Measurements from ENCODE around the gene GREB1. TPM values are rescaled to one million over a fixed set of nuclear protein-coding genes. Genes with fewer than 3 reads are reported as not detected.

GREB1 gene
- total RNA-seq, 1 experiment from 2014 or later: 6.2 TPM

GRCh38 chr2:11680901-11681721 lies 147.3 kb downstream of the GREB1 start:
- DNase-seq (ENCODE audit: low read depth, low spot score): no peak
- ChIA-PET POLR2A (no interaction called here), CTCF (interaction anchor here (0.9 to 2.4 kb wide), 5 partner anchors 9 to 548 kb away, joined by 3 to 14 read pairs (median 5); a partner anchor contains a TSS), RAD21 (ENCODE audit: low non-redundant PET in 1 of 2, low total read pairs in 2 of 2, uncharacterized antibody in 2 of 2, unreplicated experiment in 2 of 2) (no interaction called here)
- H3K36me3 ChIP-seq (ENCODE audit: control insufficient read depth in 1 of 2, insufficient read depth in 2 of 2, low read length in 2 of 2): no peaks in the 10 kb centered on the region
- no peak overlapping the region for H3K4me3 ChIP-seq (replicated peaks in 1 of 2; ENCODE audit: low read depth in 1 of 2, low read length in 2 of 2)
- no peak overlapping the region for H3K9ac ChIP-seq (ENCODE audit: low read length)
- no peaks in the 10 kb centered on the region for H4K20me1 ChIP-seq (ENCODE audit: insufficient read depth)
- H3K9me2 ChIP-seq (ENCODE audit: insufficient read depth): no peaks in the 10 kb centered on the region
- no peaks in the 10 kb centered on the region for H3K9me3 ChIP-seq (ENCODE audit: control insufficient read depth in 1 of 2, insufficient read depth in 1 of 2, low read depth in 1 of 2, low read length in 2 of 2)
- H3K27ac ChIP-seq (ENCODE audit: low read depth, low read length): no peak overlapping the region
- TF ChIP-seq POLR2A (IDR thresholded peaks at IDR 0.05; ENCODE audit: borderline replicate concordance, extremely low read depth, insufficient read depth, insufficient read length): peak; percentile 87
- TF ChIP-seq JUND (IDR thresholded peaks at IDR 0.05): no peak
- TF ChIP-seq TCF7L2 (IDR thresholded peaks at IDR 0.05; ENCODE audit: borderline replicate concordance, extremely low read depth, insufficient read depth, insufficient read length): peak; percentile 35
- TF ChIP-seq MAX (IDR thresholded peaks at IDR 0.05): no peak
- BruUV-seq (replicated peaks): no TSS peak
- no peak overlapping the region for H3K4me2 ChIP-seq (ENCODE audit: low read length)
- no peaks in the 10 kb centered on the region for H3K27me3 ChIP-seq (ENCODE audit: insufficient read depth, low read length)
- intact Hi-C loops (cut with micrococcal nuclease): loop anchor here (5.0 kb wide), 2 partner anchors 99 to 549 kb away; a partner anchor contains a TSS
- no peaks in the 10 kb centered on the region for H3K79me2 ChIP-seq (ENCODE audit: insufficient read depth, low read length)
- peaks cover 9 to 12% of the 10 kb centered on the region in 2 experiments; a peak in 2 of 4 replicates for H3K4me1 ChIP-seq (ENCODE audit: control insufficient read depth in 1 of 2, insufficient read depth in 2 of 2, low read length in 2 of 2)
- ATAC-seq: no peak
- H2AFZ ChIP-seq (ENCODE audit: low read depth, low read length, poor library complexity, severe bottlenecking): peak overlapping the region; percentile 54

GRCh38 chr2:11681722-11682589 lies 148.1 kb downstream of the GREB1 start:
- H3K9ac ChIP-seq (ENCODE audit: low read length): no peak overlapping the region
- ATAC-seq: peak; percentile 90
- H3K9me3 ChIP-seq (ENCODE audit: control insufficient read depth in 1 of 2, insufficient read depth in 1 of 2, low read depth in 1 of 2, low read length in 2 of 2): no peaks in the 10 kb centered on the region
- no peak overlapping the region for H3K27ac ChIP-seq (ENCODE audit: low read depth, low read length)
- H3K79me2 ChIP-seq (ENCODE audit: insufficient read depth, low read length): no peaks in the 10 kb centered on the region
- no peaks in the 10 kb centered on the region for H3K36me3 ChIP-seq (ENCODE audit: control insufficient read depth in 1 of 2, insufficient read depth in 2 of 2, low read length in 2 of 2)
- no peak overlapping the region for H3K4me3 ChIP-seq (replicated peaks in 1 of 2; ENCODE audit: low read depth in 1 of 2, low read length in 2 of 2)
- H2AFZ ChIP-seq (ENCODE audit: low read depth, low read length, poor library complexity, severe bottlenecking): peak overlapping the region; percentile 54
- intact Hi-C loops (cut with micrococcal nuclease): loop anchor here (2.0 to 5.0 kb wide), 3 partner anchors 100 to 550 kb away; a partner anchor contains a TSS
- peak; percentile 19 for DNase-seq (ENCODE audit: low read depth, low spot score)
- no peaks in the 10 kb centered on the region for H3K27me3 ChIP-seq (ENCODE audit: insufficient read depth, low read length)
- H4K20me1 ChIP-seq (ENCODE audit: insufficient read depth): no peaks in the 10 kb centered on the region
- ChIA-PET CTCF (interaction anchor here (1.7 to 2.4 kb wide), 3 partner anchors 11 to 549 kb away, joined by 5 to 14 read pairs (median 7); a partner anchor contains a TSS), POLR2A (no interaction called here), RAD21 (ENCODE audit: low non-redundant PET in 1 of 2, low total read pairs in 2 of 2, uncharacterized antibody in 2 of 2, unreplicated experiment in 2 of 2) (no interaction called here)
- H3K9me2 ChIP-seq (ENCODE audit: insufficient read depth): no peaks in the 10 kb centered on the region
- H3K4me2 ChIP-seq (ENCODE audit: low read length): no peak overlapping the region
- no TSS peak for BruUV-seq (replicated peaks)
- peaks cover 9 to 12% of the 10 kb centered on the region in 2 experiments; a peak in 2 of 4 replicates for H3K4me1 ChIP-seq (ENCODE audit: control insufficient read depth in 1 of 2, insufficient read depth in 2 of 2, low read length in 2 of 2)
- no peak for TF ChIP-seq EZH2phosphoT487 (IDR thresholded peaks at IDR 0.05; ENCODE audit: borderline replicate concordance)
- peak; percentile 29 for TF ChIP-seq TCF7L2 (IDR thresholded peaks at IDR 0.05; ENCODE audit: borderline replicate concordance, extremely low read depth, insufficient read depth, insufficient read length)
- no peak for TF ChIP-seq CBX3 (IDR thresholded peaks at IDR 0.05; ENCODE audit: low read depth)
- TF ChIP-seq CTCF (IDR thresholded peaks at IDR 0.05 in 2 of 3, conservative IDR thresholded peaks at IDR 0.05 in 1 of 3; ENCODE audit: borderline replicate concordance in 1 of 3, insufficient read depth in 1 of 3, low read depth in 2 of 3, low read length in 2 of 3): peak; percentile 70 to 99 (median 99)
- peak; percentile 27; the same call in 1 of the 2 replicates for TF ChIP-seq ZFX (IDR thresholded peaks at IDR 0.05)
- no peak for TF ChIP-seq POLR2A (IDR thresholded peaks at IDR 0.05; ENCODE audit: borderline replicate concordance, extremely low read depth, insufficient read depth, insufficient read length)
- peak; percentile 83 for TF ChIP-seq RAD21 (IDR thresholded peaks at IDR 0.05; ENCODE audit: low read depth)
- TF ChIP-seq SRF (IDR thresholded peaks at IDR 0.05; ENCODE audit: low read depth): no peak
